B cell (primary cell): ENCODE measurements around the gene GGT6. TPM values are rescaled to one million over a fixed set of nuclear protein-coding genes. Genes with fewer than 3 reads are reported as not detected.

Experiments used
- ATAC-seq: fragments of 200-7000 bp; cut with Tn5 transposase; one replicate; pipeline ENCODE4 v1.10.0; 2021; ENCODE audit warnings: low read depth, mild to moderate bottlenecking, moderate number of reproducible peaks, moderate library complexity
- CTCF ChIA-PET: fragments of 350-600 bp; sonication (Branson Sonifier 250); formaldehyde crosslinking; loops from one replicate; lab custom pipeline; 2021; ENCODE audit warnings: antibody characterized with exemption, inconsistent platforms; lab: Charles Lee
- POLR2A ChIA-PET: fragments of 350-600 bp; sonication (Branson Sonifier 250); formaldehyde crosslinking; loops from one replicate; lab custom pipeline; 2021; ENCODE audit warnings: antibody characterized with exemption; lab: Charles Lee
- DNase-seq: peaks from one replicate; pipeline ENCODE4 v3.0.0; 2013
- H2AFZ ChIP-seq: 2 replicates; pipeline ENCODE4 v1.6.1; 2012; ENCODE audit warnings: mild to moderate bottlenecking, low read depth, low read length; ENCODE audit not compliant: insufficient read depth, poor library complexity, severe bottlenecking
- H3K27ac ChIP-seq, 2 donors: 1 replicate in 1 of 2; 2 replicates in 1 of 2; pipeline ENCODE4 v1.5.1; 2012 to 2013; ENCODE audit warnings: low read length in 2 of 2, mild to moderate bottlenecking in 2 of 2, moderate library complexity in 1 of 2
- H3K27me3 ChIP-seq, 4 experiments: fragments of 200-600 bp in 1 of 4; sonication (generic) in 1 of 4; replicated peaks in 1 of 4; 1 replicate in 2 of 4; 2 replicates in 2 of 4; pipeline versions ENCODE4 v1.6.1 to v1.7.0; 2013 to 2016; ENCODE audit warnings: low read length in 3 of 4, mild to moderate bottlenecking in 2 of 4, mixed read lengths in 1 of 4, moderate library complexity in 1 of 4; ENCODE audit not compliant: insufficient read depth in 4 of 4, control insufficient read depth in 3 of 4; ENCODE audit errors: control extremely low read depth in 1 of 4
- H3K36me3 ChIP-seq, 2 experiments: replicated peaks in 1 of 2; 1 replicate in 1 of 2; 2 replicates in 1 of 2; pipeline versions ENCODE4 v1.6.1 to v1.7.1; 2013; ENCODE audit warnings: low read length in 1 of 2; ENCODE audit not compliant: insufficient read depth in 2 of 2, control insufficient read depth in 1 of 2; ENCODE audit errors: control extremely low read depth in 1 of 2, extremely low read depth in 1 of 2
- H3K4me1 ChIP-seq, 2 donors: fragments of 200-600 bp in 1 of 2; sonication (generic) in 1 of 2; 1 replicate in 1 of 2; 2 replicates in 1 of 2; pipeline versions ENCODE4 v1.5.1 to v1.6.1; 2013 to 2017; ENCODE audit warnings: low read length in 2 of 2; ENCODE audit not compliant: control insufficient read depth in 2 of 2, insufficient read depth in 2 of 2
- H3K4me2 ChIP-seq: replicated peaks from 2 replicates; pipeline ENCODE3; 2012; ENCODE audit warnings: mild to moderate bottlenecking, low read depth, low read length; ENCODE audit not compliant: poor library complexity, severe bottlenecking
- H3K4me3 ChIP-seq, 5 experiments: fragments of 200-600 bp in 1 of 5; sonication (generic) in 1 of 5; 1 replicate in 3 of 5; 2 replicates in 2 of 5; pipeline versions ENCODE4 v1.5.1 to v1.7.0; 2011 to 2016; ENCODE audit warnings: low read length in 4 of 5, mild to moderate bottlenecking in 4 of 5, low read depth in 2 of 5, control low read depth in 1 of 5, moderate library complexity in 1 of 5; ENCODE audit not compliant: insufficient read depth in 1 of 5; ENCODE audit errors: control extremely low read depth in 1 of 5, extremely low read depth in 1 of 5
- H3K79me2 ChIP-seq: fragments of 200-600 bp; sonication (generic); one replicate; pipeline ENCODE4 v1.6.0; 2016; ENCODE audit warnings: low read length; ENCODE audit not compliant: control insufficient read depth, insufficient read depth
- H3K9ac ChIP-seq: fragments of 200-600 bp; sonication (generic); 2 replicates; pipeline ENCODE4 v1.6.1; 2017; ENCODE audit warnings: mild to moderate bottlenecking, low read length, moderate library complexity
- H3K9me3 ChIP-seq, 3 donors: one replicate each; pipeline versions ENCODE4 v1.6.1 to v1.7.1; 2013; ENCODE audit warnings: low read length in 2 of 3; ENCODE audit not compliant: control insufficient read depth in 2 of 3, insufficient read depth in 1 of 3; ENCODE audit errors: control extremely low read depth in 1 of 3
- H4K20me1 ChIP-seq: 2 replicates; pipeline ENCODE4 v1.6.0; 2012; ENCODE audit warnings: mild to moderate bottlenecking, low read length; ENCODE audit not compliant: insufficient read depth, control insufficient read depth, poor library complexity, severe bottlenecking
- H3K27ac Mint-ChIP-seq: one replicate; pipeline ENCODE4 v1.8.0; 2021; ENCODE audit warnings: mixed read lengths
- H3K27me3 Mint-ChIP-seq: one replicate; pipeline ENCODE4 v1.8.0; 2021; ENCODE audit warnings: mixed read lengths
- H3K4me1 Mint-ChIP-seq: one replicate; pipeline ENCODE4 v1.8.0; 2021; ENCODE audit warnings: mixed read lengths
- H3K4me3 Mint-ChIP-seq: one replicate; pipeline ENCODE4 v1.8.0; 2021; ENCODE audit warnings: mixed read lengths
- H3K9me3 Mint-ChIP-seq: one replicate; pipeline ENCODE4 v1.8.0; 2022; ENCODE audit warnings: mixed read lengths; ENCODE audit not compliant: insufficient read depth
- CTCF ChIP-seq: fragments of 200-600 bp; IDR thresholded peaks from one replicate; pipeline ENCODE4 v1.8.0; 2022; ENCODE audit warnings: antibody characterized with exemption, mild to moderate bottlenecking
- EZH2 ChIP-seq: IDR thresholded peaks from 2 replicates; pipeline ENCODE4 v1.6.1; 2012; ENCODE audit warnings: borderline replicate concordance, low read depth, mild to moderate bottlenecking, moderate library complexity, low read length; ENCODE audit not compliant: insufficient read depth, poor library complexity, severe bottlenecking
- WGBS: methylation state at CpG from one replicate; pipeline ENCODE4 v1.1.5; 2013; ENCODE audit warnings: missing lambda C conversion rate; ENCODE audit not compliant: insufficient coverage; 5-methylcytosine and 5-hydroxymethylcytosine counted together
- intact Hi-C: fragments of 100-400 bp; cut with micrococcal nuclease; formaldehyde crosslinking; loops from one replicate; pipeline ENCODE4 v1.10.0; 2022
- polyA plus RNA-seq: library from polyadenylated mRNA; depleted of rRNA; stranded (reverse); fragments of >200 nt; gene quantifications from 2 replicates; pipeline ENCODE4 v1.2.3, GENCODE V29; 2012
- total RNA-seq, 2 donors: library from RNA; stranded (reverse); fragments of 120-200 nt in 1 of 2; gene quantifications; 1 replicate in 1 of 2; 2 replicates in 1 of 2; pipeline versions ENCODE4 v1.2.3 to v1.2.4, GENCODE V29; 2013 to 2022

GGT6 gene
- total and polyA plus RNA-seq, 2 donors (not counting 1 experiment from before 2014, with no cell fraction given) = not detected

- H4K20me1 ChIP-seq = no peaks in the 10 kb centered on the region
- H3K9ac ChIP-seq = no peak overlapping the region
- no peaks in the 10 kb centered on the region for H3K36me3 ChIP-seq
- ChIA-PET POLR2A (no interaction called here), CTCF (no interaction called here)
- 75% methylated on average over 27 of the region's 30 CpGs for WGBS
- H3K27ac ChIP-seq = no peak overlapping the region
- Mint-ChIP-seq H3K27me3 (peaks cover 19% of the 10 kb centered on the region), H3K9me3 (no peaks in the 10 kb centered on the region), H3K4me1 (peaks cover 2% of the 10 kb centered on the region), H3K27ac (no peak overlapping the region), H3K4me3 (no peak overlapping the region)
- TF ChIP-seq CTCF = no peak
- TF ChIP-seq EZH2 = no peak
- intact Hi-C loops = no loop called here
- no peak overlapping the region for H3K4me2 ChIP-seq
- H2AFZ ChIP-seq = no peak overlapping the region
- ATAC-seq (no peak), DNase-seq (no peak)
- no peaks in the 10 kb centered on the region for H3K79me2 ChIP-seq
- no peaks in the 10 kb centered on the region for H3K4me1 ChIP-seq
- H3K27me3 ChIP-seq = peaks cover 0 to 2% (median 0%) of the 10 kb centered on the region in 4 experiments
- no peaks in the 10 kb centered on the region for H3K9me3 ChIP-seq
- no peak overlapping the region for H3K4me3 ChIP-seq
These were observed 29.3 kb downstream of the GGT6 start for GRCh38 chr17:4530799-4531730.

- H4K20me1 ChIP-seq = no peaks in the 10 kb centered on the region
- Mint-ChIP-seq H3K27ac (no peak overlapping the region), H3K4me3 (no peak overlapping the region), H3K9me3 (no peaks in the 10 kb centered on the region), H3K27me3 (peaks cover 19% of the 10 kb centered on the region), H3K4me1 (no peaks in the 10 kb centered on the region)
- ATAC-seq (no peak), DNase-seq (no peak)
- intact Hi-C loops = no loop called here
- no peaks in the 10 kb centered on the region for H3K9me3 ChIP-seq
- ChIA-PET CTCF (no interaction called here), POLR2A (interaction anchor here (0.6 kb wide), 1 partner anchor 337 kb away, joined by 4 read pairs; no protein-coding TSS in a partner anchor)
- TF ChIP-seq CTCF = no peak
- H3K9ac ChIP-seq = no peak overlapping the region
- no peak overlapping the region for H3K4me3 ChIP-seq
- H3K79me2 ChIP-seq = no peaks in the 10 kb centered on the region
- no peaks in the 10 kb centered on the region for H3K4me1 ChIP-seq
- H3K4me2 ChIP-seq = no peak overlapping the region
- H3K27ac ChIP-seq = no peak overlapping the region
- peaks cover 0 to 2% (median 0%) of the 10 kb centered on the region in 4 experiments for H3K27me3 ChIP-seq
- H3K36me3 ChIP-seq = no peaks in the 10 kb centered on the region
- no peak overlapping the region for H2AFZ ChIP-seq
- WGBS = 88% methylated on average over 7 of the region's 13 CpGs
These were observed 30.7 kb downstream of the GGT6 start for GRCh38 chr17:4529533-4530152.
